HG02798 (cell line): ENCODE measurements around the gene FAM111A.
"Not testable (repeated sequence)": the region's sequence is repeated elsewhere in the genome, so short reads cannot be mapped to it uniquely, and the experiment has no call there.

ENCODE experiments used
- ATAC-seq: cut with Tn5 transposase; IDR thresholded peaks from one replicate; pipeline ENCODE4 v1.9.1; 2021; ENCODE audit warnings: mild to moderate bottlenecking; ENCODE audit not compliant: unreplicated experiment, poor library complexity

Gene FAM111A, protein sequence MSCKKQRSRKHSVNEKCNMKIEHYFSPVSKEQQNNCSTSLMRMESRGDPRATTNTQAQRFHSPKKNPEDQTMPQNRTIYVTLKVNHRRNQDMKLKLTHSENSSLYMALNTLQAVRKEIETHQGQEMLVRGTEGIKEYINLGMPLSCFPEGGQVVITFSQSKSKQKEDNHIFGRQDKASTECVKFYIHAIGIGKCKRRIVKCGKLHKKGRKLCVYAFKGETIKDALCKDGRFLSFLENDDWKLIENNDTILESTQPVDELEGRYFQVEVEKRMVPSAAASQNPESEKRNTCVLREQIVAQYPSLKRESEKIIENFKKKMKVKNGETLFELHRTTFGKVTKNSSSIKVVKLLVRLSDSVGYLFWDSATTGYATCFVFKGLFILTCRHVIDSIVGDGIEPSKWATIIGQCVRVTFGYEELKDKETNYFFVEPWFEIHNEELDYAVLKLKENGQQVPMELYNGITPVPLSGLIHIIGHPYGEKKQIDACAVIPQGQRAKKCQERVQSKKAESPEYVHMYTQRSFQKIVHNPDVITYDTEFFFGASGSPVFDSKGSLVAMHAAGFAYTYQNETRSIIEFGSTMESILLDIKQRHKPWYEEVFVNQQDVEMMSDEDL

DNA sequence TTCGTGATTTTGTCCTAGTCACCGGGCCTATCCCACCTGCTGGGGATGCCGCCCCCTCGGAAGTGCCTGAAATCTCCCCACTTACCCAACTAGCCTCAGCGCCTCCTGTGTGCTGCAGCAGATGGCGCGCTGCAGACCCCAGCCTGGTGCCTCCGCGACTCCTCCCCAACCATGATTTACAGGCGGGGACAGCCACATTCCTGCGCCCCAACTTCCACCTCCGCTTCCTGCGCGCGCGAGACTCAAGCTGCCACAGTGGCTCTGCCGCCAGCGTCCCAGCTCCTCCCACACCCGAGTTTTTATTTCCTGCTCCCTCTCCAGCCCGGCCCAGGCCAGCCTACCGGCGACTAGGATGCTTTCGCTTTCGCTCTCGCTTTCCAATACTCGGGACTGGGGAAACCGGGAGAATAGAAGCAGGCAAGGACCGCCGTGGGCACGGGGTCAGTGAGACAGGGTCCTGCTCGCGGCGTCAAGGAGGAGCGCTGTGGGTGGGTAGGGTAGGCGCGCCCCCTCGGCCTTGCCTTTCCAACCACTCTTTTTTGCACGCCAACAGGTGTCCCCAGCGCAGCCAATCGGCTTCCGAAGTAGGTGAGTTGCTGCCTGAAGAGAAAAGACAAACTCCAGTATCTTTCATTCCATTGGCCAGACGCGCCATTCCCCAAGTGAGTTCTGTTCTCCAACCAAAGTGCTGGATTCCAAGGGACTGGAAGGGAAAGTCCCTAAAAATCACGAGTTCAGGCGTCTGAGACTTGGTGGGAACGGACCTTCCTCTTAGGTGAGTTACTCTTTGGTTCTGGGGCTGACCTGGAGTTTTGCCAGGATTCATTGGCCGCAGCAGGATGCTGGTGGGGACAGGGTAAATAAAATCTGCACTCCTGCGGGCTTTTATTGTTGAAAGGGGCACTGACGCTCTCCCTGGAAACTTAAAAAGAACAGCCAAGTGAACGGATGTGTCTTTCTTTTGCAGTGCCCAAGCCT lies at the start of gene FAM111A:
Gene FAM111A, plus strand, starts transcription at position 327 of the 978 bp plus-strand sequence. CDS start 6,017 bp downstream, outside the sequence.
- ATAC-seq = peak; percentile 84

DNA sequence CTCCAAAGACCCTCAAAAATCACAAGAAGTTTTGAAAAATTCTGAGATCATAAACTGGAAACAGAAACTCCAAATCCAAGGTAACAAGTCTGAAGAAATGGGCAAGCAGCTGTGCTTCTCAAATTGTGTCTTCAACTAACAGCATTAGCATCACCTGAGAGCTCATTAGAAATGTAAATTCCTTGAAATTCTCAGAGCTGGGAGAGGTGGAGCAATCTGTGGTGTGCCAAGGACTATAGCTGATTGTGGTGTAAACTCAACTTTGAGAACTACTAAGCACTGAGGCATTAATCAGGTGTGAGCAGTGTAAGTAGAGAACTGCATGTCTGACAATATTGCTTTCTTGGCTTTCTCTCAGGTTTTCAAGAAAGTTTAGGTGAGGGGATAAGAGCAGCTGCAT lies 49.1 kb upstream of the FAM111A start:
- ATAC-seq = not testable (repeated sequence)

DNA sequence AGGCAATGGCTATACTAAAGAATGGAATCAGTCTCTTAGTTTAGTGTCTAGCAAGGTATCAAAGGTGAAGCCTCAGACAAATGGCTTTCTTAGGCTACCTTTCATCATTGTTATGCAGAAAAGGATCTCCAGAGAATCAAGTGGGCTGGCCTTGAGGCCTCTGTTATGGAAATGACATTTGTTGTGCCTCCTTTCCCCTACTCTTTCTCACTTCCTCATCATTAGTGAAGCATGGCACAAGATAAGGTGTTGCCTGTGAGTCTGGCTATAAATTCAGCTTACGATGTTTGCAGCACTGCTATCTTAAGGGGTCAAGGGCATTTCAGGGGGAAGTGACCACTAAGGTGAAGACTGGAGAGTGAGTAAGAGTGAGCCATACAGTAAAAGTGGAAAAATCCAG lies 47.4 kb upstream of the FAM111A start:
- peak; percentile 67 for ATAC-seq

DNA sequence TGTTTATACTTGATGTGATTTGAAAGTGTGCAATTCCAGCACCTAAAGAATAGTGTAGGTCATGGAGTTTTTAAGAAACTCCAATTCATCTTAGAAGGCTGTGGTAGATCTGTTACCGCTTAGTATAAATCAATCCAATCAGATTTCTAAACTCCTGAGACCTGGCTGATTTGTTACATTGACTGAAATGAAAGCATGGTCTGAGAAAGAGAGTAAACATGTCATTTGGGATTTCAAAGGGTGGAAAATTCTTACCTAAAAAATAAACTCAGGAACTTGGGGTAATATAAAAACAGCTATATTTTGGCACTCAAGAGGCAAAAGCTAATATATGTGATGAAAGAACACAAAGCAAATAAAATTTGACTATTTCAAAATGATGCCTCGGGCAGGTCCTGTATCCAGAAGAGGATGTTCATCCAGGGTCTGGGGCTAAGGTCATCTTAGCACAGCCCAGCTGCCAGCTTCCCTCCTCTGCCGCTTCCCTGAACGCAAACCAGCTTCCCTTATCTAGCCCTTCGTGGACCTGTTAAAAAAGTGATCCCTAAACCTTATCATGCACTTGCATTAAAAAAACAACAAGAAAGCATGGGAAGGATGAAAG lies 46.6 kb upstream of the FAM111A start:
- not testable (repeated sequence) for ATAC-seq

DNA sequence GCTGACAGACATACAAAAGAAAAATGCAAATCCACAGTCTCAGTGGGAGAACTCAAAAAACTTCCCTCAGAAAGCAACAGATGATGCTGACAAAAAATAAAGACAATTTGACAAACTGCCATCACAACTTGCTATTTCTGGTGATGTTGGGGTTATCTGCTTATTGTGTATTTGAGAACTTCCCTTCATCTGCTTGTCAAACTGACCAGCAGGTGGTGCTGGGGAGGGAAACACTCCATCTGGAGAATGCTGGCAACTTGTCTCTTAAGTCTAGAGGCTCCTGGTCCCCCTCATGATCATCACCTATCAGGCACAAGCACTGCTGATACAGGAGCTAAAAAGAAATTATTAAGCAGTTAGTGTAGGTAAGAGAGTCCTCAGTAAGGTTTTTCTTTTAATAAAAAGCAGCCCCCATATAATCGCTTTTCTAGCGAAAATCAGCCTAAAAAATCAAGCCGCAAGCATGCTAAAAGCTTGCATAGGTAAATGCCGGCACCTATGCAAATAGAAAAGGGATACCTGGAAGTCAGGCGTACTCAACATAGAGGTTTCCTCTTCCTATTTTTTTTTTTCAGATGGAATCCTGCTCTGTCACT lies 45.4 kb upstream of the FAM111A start:
- ATAC-seq = peak; percentile 48

DNA sequence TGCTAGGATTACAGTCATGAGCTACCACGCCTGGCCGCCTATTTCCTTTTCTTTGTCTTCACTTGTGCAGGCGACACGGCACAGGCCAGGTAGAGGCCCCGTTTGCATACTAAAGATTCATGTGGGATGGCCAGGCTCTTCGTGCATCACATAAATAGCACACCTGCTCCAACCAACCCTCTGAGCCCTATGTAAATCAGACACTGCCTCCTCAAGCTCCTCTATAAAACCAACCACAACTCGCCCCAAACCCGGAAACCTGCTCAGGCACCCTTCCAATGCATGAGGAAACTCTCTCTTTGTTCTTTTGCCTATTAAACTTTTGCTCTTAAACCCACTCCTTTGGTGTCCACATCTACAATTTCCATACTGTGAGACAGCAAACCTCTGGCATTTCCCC lies 44.7 kb upstream of the FAM111A start:
- peak; percentile 22 for ATAC-seq

DNA sequence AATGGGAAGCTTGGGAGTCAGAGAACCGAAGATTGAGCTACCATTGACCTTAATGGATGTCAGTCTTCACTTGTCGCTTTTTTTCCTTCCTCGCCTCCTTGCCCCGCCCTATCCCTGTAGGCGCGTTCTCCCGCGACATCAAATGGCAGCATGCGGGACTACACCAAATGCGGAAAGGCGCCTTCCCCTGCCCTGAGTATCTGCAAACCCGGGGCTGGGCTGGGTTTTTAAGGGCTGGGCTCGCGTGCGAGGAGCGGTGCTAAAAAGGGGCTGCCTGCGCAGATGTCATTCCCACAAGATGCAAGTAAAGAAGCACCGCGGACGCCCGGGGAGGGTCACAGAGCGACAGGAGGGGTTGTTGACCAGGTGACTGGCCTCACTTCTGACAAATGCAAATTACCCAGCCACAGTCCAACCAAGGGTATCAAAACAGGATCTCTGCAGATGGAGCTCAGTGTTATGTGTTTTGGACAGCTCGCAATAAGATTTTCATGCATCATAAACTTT lies 40.3 kb upstream of the FAM111A start:
- peak; percentile 69 for ATAC-seq

DNA sequence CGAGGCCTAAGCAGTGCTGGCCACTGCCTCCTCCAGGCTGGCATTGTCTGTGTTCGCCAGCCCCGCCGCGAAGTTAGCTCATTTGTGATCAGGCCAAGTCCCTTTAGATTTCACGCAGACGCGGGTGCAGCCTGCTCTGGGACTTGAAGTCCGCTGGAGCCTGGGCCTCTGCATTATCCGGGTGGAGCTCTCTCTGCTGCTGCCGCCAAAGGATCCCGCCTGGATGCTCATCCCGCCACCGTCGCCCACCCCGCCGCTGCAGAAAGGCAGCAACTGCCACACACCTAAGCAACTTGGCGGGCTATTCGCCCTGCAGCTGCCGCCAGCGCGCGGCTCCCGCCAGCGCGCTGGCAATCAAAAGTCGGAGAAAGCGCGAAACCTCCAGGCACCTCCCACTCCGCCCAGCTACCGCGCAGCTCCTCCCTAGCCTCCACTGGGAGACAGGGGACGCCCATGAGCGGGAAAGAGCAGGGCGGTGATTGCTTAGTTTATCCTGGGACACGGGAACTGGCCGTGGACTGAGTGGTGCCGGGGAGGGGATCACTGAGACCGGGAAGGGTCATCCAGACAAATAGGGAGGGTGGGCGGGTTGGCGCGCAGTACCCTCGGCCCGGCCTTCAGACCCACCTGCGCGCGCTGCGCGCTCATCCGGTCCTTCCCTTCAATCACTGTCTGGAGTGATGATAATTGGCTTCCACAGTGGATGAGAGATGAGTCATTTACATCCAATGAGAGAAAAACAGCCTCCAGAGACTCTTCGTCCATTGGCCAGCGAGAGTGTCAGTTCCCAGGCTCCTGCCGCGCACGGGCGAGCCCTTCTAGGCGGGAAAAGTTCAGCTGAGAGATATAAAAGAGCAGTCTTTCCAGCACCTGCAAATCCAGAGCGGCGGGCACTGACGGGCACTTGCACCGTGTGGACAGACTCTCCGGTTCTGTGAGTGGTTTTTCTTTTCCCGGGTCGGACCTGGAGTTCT lies 36.0 kb upstream of the FAM111A start, which contains the start of gene FAM111B:
Gene FAM111B, plus strand, starts transcription at position 875 of the 974 bp plus-strand sequence. CDS start 2,389 bp downstream, outside the sequence.
- ATAC-seq = peak; percentile 77

DNA sequence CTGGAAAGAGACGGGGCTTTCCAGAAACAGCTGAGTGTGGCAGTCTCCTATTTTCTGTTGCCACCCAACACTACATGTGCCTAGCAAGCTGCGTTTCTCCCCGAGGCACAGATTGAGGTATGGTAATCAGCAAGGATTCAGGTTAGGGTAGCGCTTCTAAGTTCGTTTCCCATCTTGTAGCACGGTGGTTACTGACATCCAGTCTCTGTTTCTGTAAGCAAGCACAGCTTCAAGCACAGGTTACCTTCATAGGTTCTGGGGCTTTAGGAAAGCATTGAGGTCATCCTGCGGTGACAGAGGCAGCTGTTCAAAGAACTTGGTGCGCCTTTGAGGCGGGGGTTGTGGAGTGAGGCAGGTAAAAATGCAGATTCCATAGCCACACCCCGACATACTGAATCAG lies 34.9 kb upstream of the FAM111A start:
- peak; percentile 43 for ATAC-seq

DNA sequence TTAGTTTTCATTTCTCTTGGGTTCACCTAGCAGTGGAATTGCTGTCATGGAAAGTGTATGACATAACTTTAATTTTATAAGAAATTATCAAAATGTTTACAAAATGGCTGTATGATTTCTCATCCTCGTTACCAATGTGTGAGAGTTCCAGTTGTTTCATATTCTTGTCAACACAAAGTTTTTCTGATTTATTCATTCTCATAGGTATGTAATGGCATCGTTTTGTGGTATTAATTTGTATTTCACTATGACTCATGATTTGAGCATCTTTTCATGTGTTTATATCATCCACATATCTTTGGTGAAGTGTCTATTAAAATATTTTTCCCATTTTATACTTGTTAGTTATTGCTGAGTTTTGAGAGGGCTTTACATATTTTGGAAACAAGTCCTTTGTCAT lies 30.2 kb upstream of the FAM111A start:
- no peak for ATAC-seq

DNA sequence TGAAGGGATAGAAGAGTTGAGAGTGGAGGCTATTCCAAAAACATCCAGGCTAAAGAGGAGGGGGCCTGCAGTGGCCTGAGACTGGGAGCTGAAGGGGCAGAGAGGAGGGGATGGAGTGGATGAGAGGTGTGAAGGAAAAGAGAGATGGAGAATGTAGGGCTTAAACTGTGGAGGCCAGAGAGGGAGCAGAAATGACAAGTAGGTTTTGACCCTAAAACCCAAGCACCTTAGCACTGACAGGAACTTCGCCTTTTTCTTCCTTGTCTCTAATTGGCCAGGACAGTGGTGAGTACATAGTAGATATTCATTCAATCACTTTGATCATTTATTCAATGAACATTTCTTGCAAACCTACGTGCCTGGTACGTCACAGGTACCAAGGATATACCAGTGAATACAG lies 28.3 kb upstream of the FAM111A start:
- ATAC-seq = no peak

DNA sequence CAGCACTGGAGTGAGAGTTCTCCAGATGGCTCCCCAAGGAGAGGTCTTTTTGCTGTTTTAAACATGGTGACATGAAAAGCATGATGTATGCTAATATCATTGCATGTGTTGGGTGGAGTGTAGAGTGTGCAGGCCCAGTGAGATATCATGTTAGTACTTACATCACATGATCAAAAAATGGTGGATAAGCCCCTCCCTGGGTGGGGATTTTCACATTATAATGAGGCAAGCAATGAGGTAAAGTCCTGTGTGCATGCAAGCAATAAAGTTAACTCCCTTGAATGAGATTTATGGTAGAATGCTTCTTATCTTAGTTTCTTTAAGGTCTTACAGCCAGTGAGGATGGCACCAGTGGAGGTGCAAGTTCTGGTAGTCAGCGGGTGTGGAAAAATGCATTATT lies 27.1 kb upstream of the FAM111A start:
- ATAC-seq = no peak

DNA sequence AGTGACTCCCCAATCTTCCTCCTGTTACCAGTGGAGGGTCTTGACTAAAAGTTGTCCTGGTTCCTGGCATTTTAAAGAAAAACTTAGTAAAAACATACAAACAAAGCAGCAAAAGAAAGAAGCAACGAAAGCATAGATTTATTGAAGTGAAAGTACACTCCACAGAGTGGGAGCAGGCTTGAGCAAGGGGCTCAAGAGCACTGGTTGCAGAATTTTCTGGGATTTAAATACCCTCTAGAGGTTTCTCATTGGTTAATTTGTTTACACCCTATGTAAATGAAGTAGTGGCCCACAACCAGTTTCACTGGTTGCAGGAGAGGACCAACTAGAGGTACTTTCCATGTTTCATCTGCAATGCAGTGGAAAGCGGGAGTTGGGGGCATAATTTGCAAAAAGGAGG lies 24.9 kb upstream of the FAM111A start:
- no peak for ATAC-seq

DNA sequence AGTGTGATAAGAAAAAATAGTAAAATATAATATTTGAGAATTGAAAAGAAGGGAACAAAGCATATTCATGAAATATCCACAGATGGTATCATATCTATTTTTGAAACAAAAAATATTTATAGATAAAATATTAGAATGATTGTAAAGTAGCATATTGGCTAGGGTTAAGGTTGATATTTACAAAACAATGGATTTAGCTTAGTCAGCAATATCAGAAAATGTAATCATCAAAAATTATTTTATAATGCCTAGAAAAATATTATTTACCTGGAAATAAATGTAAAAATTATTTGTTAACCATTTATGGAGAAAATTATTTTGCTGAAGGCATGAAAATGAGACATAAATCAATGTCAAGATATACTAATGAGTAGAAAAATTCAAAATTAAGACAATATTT lies 22.8 kb upstream of the FAM111A start:
- ATAC-seq = no peak

DNA sequence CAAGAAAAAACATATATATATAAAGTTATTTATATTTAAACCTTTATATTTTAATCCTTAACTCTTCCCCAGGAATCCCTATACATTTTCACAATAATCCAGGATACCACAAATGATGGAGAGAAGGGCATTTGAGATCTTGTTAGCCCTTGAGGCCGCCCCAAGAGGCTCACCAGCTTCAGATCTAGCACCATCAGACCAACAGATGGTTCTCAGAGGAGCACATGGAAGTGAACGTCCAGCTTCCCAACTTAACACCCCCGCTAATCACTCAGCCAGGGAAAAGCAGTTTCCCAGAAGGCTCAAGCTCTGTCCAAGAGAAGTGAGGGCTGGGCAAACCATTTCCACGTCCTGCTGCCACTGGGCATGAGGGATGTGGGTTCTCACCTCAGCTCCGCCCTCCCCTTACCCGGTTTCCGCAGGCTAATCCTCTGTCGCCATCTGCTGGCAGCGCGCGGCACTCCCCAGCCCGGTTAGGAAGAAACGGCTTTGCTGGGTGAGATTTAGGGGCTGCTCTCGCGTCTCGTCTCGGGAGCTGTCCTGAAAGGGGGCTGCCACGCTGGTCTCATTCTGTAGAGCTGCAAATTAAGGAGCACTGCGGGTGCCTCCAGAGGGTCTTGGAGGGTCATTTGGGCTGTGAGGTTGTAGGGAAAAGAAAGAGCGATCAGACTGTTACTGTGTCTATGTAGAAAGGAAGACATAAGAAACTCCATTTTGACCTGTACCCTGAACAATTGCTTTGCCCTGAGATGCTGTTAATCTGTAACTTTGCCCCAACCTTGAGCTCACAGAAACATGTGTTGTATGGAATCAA lies 6.8 kb upstream of the FAM111A start:
- peak; percentile 98 for ATAC-seq

DNA sequence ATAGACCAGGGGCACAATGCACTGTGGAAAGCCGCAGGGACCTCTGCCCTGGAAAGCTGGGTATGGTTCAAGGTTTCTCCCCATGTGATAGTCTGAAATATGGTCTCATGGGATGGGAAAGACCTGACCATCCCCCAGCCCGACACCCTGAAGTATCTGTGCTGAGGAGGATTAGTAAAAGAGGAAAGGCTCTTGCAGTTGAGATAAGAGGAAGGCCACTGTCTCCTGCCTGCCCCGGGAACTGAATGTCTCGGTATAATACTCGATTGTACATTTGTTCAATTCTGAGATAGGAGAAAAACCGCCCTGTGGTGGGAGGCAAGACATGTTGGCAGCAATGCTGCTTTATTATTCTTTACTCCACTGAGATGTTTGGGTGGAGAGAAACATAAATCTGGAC lies 6.1 kb upstream of the FAM111A start:
- ATAC-seq = not testable (repeated sequence)

DNA sequence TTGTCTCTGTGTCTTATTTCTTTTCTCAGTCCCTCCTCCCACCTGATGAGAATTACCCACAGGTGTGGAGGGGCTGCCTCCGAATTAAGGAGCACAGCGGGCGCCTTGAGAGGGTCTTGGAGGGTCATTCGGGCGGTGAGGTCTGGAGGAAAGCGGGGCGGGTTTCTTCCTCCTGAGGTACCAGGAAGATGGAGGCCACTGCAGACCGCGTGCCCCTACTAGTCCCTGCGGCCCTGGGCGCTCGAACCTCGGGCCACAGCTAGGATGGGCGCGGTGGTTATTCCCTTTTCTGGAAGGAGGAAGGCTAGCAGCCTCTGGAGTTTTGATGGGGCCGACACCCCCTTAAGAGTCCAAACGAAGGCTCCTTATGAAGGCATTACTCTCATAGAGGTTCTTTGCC lies 5.5 kb upstream of the FAM111A start:
- ATAC-seq = no peak

DNA sequence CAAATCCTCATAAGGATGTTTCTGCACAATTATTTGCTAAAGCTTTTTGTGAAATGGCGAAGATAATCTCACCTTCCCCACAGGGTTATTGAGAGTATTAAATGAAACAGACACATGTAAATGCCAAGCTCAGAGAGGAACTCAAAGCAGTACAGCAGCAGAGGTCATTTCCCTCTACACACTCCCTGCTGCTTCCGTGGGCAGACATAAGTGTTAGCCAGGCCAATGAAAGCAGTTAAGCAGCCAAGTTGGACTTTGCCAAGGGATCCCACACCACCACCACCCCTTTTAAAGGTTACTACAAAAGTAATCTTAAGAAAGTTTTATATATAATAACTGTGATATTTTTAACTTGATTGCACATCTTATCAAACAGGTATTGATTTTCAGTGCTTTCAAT lies 4.0 kb upstream of the FAM111A start:
- ATAC-seq = no peak
